CD4-positive, alpha-beta T cell treated with Interleukin-15 for 1 hour (primary cell): ENCODE measurements around the gene MGLL.
"Not testable (repeated sequence)": the region's sequence is repeated elsewhere in the genome, so short reads cannot be mapped to it uniquely, and the experiment has no call there.

Experiments used
- DNase-seq: peaks from one replicate; pipeline ENCODE4 v3.0.0-alpha.2; 2020

MGLL gene

DNA sequence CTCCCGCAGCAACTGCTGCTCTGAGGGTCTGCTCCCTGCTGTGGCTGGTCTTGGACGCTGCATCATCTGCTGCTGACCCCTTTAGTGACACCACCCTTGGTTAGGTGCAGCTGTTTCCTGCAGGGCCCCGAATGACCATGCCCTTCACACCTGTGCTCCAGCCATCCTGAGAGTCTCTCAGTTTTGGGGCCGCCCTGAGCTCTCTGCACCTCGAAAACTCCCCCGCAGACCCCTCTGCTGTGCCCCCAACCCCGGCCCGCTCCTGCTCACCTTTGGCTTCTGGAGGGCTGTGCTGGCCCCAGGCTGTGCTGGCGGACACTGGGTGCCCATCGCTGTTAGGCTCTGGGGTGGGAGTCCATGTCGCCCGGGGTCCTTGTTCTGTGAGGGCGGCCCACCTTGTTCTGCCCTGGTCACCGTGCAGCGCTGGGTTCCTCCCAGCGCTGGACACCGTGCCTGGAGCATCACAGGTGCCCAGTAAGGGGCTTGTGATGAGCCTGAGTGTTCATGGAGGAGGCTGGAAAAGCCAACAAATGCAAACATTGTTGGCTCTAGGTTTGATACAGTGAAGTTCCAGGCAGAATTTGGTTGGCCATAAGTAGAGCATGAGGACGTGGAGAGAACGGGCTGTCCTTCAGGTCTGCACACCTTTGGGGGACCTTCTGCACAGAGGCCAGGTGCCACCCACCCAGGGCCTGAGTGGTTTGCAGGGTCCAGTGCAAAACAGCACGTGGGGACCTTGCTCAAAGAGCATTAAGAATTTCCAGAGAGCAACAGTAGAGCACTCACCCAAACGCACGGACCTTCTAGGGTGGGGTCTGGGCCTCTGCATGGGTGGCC lies 137.2 kb downstream of the MGLL start:
- DNase-seq, result peak; percentile 13

DNA sequence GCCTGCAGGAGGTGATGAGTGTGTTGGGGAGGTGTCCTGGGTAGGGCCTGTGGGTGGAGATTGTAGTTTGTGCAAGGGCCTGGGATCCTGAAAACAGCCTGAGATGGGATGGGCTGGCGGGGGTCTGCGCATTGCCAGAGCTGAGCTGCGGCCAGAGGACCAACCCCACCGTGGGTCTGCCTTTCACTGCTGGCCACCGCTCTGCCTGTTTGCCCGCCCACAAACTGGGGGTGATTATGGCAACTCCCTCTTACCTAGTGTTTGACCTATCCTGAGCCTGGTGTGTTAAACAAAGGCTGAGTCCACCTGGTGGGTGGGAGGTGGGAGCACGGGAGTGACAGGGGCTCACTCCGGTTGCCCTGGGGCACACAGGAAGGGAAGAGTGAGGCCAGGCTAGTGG lies 139.8 kb downstream of the MGLL start:
- DNase-seq, result peak; percentile 16

DNA sequence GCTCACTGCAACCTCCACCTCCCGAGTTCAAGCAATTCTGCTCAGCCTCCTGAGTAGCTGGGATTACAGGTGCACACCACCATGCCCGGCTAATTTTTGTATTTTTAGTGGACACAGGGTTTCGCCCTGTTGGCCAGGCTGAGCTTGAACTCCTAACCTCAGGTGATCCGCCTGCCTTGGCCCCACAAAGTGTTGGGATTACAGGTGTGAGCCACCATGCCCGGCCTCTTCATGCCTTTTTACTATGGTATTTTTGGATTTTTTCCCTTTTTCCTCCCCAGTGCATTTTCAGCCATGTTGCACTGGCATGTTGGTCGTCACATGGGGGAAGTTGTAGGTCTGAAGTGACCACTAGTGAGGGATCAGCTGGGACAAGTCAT lies 140.2 kb downstream of the MGLL start:
- not testable (repeated sequence) for DNase-seq

DNA sequence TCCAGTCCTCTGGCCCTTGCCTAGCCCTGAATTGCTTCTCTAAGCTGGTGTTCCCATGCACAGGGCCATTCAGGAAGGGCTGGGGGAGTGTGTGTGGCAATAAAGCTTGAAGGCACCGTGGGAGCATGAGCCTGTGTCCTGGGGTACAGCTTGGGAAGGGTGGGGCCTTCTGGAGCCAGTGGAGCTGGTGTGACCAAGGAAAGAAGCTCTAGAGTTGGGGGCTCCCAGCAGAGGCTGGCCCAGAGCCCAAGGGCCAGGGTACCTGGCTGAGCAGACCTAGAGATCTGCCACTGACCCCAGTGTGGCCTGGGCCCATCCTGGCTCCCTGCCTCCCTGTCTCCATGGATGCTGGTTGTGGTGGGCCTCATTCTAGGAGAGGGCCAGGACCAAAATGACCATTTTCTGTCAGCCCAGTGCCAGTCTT lies 141.5 kb downstream of the MGLL start:
- peak; percentile 10 for DNase-seq

DNA sequence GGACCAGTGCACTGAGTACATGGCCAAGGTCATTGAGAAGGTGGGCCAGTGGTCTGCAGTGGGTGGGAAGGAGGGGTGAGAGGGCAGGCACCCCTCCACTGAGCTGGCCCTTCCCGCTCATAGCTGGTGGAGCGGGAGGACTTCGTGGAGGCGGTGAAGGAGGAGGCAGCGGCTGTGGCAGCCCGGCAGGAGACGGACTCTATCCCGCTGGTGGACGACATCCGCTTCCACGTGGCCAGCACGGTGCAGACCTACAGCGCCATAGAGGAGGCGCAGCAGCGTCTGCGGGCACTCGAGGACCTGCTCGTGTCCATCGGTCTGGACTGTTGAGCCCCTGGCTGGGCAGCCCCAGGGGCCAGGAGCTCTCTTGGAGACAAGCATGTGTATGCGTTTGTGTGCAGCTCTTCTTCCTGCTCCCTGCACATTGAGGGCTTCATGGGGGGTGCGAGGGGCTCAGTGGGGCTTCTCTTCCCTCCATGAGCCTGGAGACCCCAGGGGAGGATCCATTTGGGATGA lies 142.1 kb downstream of the MGLL start:
- no peak for DNase-seq

DNA sequence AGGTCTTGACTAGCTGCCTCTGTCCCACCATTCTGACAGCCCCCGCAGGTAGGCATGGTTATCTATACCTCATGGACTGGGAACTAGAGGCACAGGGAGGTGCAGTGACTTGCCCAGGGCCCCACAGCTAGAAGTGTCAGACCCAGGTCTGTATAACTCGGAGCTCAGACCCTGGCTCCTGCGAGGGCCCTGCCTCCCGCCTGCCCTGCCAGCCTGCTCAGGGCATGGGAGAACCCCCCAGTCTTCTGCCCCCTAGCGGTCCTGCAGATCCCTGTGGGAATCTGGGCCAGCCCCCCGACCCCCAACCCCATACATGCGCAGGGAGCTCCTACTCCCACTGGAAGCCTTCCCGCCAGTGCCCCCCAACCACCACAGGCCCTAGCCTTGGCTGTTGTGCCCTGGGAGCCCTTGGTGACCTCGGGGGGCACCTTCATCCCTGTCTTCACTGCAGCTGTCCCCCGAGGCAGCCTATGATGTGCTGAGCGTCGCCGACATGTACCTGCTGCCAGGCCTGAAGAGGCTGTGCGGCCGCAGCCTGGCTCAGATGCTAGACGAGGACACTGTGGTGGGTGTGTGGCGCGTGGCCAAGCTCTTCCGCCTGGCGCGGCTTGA lies 142.7 kb downstream of the MGLL start:
- DNase-seq, result peak; percentile 7

DNA sequence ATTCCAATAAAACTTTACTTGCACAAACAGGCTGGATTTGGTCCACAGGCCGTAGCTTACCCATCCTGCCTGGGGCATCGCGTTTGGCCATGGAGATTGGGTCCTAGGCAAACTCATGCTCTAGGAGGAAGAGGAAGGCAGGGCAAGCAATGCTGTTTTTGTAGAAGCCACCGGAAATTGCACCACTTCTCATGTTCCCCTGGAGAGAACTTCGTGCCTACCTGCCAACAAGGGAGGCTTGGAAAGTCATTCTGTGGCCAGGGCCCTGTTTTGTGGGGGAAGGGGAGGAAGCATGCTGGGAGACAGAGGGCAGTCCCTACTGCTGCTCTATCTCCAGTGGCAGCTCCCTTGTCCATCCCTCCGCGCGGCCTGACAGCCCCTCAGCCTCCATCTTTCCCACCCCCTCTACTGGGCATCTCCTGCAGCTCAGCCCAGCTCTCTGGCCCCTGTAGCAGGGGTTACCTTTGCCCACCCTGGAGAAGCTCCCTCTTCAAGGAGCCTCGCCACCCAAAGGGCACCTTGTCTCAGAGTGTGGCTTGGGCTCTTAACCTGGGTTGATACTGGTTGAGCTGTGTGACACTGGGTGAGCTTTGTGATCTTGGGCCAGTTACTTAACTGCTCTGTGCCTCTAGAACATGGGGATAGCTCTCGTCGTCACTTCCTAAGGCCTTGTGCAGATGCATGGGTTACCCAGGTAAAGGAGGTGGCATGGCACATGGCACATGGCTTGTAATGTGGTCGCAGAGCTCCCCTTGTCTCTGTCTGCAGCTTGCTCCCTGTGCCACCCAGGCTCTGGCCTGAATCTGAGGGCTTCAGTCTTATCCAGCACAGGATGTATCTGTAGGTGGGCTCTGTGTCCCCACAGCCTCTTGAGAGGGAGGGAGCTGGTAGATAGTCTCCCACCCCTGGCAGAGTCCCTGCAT lies 143.4 kb downstream of the MGLL start:
- peak; percentile 18 for DNase-seq

DNA sequence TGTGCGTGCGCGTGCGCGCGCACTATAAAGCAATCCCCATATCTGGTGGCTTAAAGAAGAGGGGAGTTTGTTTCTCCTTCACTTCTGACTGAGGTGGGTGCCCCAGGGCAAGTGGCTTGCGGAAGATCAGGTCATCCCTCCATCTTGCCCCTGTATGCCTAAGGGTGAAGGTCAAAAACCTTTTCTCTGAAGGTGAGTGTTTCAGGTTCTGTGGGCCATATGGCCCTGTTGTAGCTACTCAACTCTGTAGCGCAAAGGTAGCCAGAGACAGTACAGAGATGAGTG lies 144.1 kb downstream of the MGLL start:
- DNase-seq, result no peak

DNA sequence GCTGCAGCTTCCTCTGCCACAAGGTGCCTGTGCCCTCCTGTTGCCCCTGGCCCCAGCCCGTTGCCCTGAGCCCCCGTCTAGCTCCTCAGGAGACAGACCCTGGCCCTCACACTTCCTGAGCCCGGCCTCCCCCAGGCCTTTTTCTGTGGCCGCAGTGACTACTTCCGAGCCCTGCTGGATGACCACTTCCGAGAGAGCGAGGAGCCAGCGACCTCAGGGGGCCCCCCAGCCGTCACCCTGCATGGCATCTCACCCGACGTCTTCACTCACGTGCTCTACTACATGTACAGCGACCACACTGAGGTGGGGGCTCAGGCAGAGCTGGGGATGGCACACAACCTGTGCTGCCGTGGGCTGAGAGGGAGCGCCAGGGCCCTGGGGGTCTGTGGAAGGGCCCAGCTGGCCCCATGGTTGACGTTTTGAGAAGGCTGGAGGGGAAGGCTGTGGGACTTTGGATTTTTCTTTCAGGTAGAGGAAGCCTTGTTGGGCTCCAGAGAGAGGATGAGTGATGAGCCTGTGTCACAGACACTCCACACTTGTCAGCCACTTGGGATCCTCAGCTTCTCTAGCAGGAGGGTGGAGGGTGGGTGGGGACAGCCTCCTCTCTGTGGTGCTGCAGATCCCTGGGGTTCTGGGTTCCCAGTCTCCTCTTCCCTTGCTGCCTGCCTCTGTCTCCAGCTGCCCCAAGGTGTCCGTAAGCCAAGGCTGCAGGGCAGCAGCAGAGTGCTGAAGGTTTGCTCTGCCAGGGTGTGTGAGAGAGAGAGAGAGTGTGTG lies 144.6 kb downstream of the MGLL start:
- DNase-seq, result peak; percentile 9

DNA sequence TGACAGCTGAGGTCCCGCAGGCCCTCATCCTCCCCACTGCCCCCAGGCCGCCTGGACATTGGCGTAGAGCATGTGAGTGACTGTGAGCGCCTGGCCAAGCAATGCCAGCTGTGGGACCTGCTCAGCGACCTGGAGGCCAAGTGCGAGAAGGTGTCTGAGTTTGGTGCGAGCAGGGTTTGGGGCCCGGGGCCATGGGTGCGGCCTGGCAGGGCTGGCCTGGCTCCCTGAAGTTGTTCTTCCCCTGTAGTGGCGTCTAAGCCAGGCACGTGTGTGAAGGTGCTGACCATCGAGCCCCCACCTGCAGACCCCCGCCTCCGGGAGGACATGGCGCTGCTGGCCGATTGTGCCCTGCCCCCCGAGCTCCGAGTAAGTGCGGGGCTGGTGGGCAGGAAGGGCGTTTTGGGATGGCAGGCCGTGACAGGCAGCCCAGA lies 145.4 kb downstream of the MGLL start:
- DNase-seq, result peak; percentile 8

DNA sequence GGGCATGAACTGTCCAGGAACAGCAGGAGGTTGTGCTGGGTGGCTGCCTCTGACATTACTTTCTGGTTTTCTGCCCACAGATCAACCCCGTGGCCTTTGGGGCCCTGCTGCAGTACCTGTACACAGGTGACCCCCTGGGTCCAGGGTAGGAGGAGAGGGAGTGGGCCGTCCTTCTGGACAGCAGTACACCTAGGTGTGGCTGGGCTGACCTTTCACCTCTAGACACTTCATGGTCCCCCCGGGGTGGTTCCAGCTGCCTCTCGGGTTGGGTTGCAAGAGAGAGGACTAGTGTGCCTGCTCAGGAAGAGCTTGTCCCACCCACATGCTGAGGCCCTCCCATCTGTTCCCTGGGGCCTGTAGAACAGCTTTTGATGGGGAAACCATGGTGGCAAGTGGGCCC lies 145.9 kb downstream of the MGLL start:
- no peak for DNase-seq

DNA sequence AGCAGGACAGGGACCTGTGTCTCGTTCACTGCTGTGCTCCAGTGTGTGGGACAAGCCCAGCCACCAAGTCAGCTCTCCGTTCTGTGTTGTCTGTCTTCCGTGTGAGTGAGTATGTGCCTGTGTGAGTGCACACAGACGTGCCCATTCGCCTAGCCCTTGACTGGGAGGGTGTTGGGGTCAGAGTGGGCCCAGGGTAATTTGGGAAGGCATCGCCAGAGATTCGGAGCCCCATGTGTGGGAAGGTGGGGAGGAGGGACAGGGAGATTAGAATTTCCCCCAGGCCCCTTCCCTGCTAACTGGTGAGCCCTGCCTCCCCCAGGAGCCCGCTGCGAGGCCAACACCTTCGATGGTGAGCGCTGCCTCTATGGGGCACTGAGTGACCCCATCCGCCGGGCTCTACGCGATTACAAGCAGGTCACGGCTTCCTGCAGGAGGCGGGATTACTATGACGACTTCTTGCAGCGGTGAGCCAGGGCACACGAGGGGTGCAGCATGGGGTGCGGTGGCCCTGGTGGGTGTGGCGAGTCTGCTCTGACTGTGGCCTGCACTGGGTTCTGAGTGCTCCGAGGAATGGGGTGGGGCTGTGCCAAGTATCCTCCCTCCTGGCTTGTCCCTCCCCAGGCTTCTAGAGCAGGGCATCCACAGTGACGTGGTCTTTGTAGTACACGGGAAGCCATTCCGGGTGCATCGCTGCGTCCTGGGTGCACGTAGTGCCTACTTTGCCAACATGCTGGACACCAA lies 146.5 kb downstream of the MGLL start:
- DNase-seq, result peak; percentile 13

DNA sequence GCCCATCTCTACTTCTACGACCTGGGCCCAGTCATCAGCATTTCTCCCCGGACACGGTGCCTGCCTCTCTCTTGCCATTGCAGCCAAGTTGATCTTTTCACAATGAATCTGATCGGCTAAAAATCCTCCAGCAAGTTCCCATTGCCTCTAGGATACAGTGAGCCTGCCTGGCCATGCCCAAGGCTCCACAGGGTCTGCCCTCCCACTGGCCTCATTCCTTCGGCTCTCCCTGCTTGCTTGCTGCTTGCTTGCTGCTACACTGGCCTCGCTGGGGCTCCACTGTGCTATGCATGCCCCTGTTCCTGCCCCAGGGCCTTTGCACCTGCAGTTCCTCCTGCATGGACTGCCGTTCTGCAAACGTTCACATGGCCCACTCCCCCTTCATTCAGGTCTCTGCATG lies 147.5 kb downstream of the MGLL start:
- DNase-seq, result peak; percentile 14

DNA sequence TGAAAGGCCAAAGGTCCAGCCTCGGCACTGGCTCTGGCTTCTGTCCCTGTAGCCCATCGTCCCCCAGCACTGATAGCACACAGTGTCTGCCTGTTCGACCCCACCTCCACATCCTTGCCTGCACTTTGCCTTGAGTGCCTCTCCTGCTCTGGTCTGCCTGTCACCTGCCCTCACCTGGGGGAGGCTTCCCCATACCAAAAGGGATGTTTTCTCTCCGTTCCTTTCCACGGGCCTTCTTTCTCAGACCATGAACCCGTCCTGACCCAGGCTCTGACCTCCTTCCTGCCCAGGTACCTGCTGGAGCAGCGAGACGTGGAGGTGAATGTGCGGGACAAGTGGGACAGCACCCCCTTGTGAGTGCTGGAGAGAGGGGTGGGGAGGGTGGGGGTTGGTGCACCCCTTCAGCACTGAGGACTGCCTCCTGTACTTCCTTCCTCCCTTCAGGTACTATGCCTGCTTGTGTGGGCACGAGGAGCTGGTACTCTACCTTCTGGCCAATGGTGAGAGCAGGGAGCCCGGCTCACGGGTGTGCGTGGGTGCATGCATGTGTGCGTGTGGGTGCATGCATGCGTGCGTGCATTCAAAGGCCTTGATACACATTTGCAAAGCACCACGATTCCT lies 148.1 kb downstream of the MGLL start:
- peak; percentile 13 for DNase-seq

DNA sequence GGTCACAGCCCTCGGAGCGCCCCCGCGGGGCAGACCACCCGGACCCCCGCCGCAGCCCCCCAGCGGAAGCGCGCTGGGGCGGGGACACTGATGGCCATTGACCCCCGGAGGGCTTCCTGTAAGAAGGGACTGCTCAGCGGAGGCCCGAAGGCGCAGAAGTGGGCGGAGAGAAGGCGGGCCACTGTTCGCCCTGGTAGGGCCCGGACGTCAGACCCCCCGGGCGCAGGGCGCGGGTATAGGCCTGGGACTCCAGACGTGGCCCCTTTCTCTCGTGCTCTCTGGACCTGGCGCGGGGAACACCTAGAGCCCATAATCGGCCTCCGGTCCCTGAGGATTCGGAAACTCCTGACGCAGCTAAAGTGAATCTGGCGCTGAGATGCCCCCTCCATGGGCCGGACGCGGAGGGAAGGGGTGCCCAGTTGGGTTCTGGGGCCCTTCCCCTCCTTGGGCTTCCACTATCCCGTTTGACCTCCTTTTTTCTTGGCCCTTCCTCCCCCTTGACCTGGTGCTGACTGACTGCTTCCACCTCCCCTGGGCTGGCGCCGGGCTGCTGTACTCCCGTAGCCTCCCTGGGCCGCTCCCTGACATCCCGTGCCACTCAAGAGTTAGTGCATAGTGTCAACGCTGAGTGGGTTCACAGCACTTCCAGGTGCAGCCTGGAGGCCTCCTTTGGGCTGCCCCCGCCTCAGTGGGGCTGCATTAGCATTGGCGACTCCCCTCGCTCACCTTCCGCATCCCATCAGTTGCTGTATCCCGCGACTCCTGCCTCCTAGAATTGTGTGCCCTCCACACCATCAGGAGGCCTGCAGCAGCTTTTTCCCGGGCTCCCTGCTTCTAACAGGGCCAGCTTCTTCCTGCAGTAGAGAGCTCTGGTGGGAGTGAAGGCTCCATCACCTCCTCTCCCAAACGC lies 148.9 kb downstream of the MGLL start:
- DNase-seq, result peak; percentile 53

DNA sequence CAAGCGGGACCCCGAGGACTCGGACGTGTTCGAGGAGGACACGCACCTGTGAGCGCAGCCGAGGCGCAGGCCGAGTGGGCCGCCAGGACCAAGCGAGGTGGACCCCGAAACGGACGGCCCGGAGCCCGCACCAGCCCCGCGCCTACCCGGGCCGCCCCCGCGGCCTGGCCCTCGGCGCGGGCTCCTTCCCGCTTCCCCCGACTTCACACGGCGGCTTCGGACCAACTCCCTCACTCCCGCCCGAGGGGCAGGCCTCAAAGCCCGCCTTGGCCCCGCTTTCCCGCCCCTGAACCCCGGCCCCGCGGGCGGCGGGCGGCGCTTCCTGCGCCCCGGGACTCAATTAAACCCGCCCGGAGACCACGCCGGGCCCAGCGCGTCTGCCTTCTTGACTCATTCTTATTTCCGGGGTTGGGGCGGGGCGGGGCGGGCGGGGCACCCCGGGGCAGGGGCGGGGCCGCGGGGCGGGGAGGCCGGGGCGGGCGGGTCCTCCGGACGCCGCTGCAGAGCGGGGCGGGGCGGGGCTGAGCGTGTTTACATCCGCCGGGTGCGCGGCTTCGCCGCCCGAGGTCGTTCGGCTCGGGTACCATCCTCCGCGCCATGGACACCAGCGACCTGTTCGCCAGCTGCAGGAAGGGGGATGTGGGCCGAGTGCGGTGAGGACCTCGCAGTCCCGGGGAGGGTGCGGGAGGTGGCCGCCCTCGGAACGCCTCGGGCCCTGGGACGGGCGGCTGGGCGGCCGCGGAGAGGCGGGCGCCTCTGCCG lies 149.7 kb downstream of the MGLL start, which contains the start of gene ABTB1:
TSS of gene ABTB1 (plus strand) at position 524 of the 762 bp plus-strand sequence. CDS start at position 598, 74 bp downstream.
- peak; percentile 87 for DNase-seq

DNA sequence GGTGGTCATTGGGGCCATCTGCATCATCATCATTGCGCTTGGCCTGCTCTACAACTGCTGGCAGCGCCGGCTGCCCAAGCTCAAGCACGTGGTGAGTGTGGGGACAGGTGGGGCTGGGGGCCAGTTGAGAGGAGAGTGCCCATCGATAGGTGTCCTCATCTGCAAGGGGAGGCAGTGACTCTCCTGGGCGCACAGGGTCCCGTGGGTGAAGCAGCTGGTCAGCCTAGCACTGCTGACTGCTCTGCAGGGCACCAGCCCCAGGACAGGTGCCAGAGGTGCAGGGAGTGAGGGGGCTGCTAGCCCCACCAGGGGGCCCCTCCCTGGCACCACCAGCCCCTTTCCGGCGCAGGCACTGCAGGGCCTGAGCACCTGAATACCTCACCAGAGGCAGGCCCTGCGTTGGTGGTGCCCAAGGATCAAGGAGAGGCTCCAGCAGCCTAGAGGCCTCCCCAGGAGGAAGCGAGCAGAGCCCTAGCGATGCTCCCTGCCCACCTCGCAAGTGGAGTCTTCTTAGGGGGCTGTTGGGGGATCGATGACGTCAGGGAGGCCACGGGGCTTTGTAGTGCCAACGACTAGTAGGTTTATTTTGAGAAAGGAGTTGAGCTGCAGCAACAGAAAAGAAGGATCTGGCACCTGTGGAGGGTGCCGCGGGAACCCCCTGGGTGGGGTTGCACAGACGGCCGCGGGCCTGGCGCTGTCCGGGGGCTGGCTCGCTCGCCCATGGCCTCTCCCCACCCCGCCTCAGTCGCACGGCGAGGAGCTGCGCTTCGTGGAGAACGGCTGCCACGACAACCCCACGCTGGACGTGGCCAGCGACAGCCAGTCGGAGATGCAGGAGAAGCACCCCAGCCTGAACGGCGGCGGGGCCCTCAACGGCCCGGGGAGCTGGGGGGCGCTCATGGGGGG lies 150.5 kb downstream of the MGLL start:
- peak; percentile 48 for DNase-seq
